ENCODE data around the gene EPHA2. TPM values are rescaled to one million over a fixed set of nuclear protein-coding genes. Genes with fewer than 3 reads are reported as not detected.

EPHA2 gene
- total and polyA plus RNA-seq, 2 experiments from 2014 or later: 7.5 to 51.2 TPM

GRCh38 chr1:16168622-16169360 lies 12.9 kb upstream of the EPHA2 start:
- H3K36me3 Mint-ChIP-seq (ENCODE audit: low read depth): no peaks in the 10 kb centered on the region
- Histone ChIP-seq H3K36me3 (ENCODE audit: insufficient read depth) (no peaks in the 10 kb centered on the region; the same call in 1 of the 2 replicates), H3K27ac (ENCODE audit: low read depth) (peak overlapping the region; percentile 90), H4K20me1 (replicated peaks; ENCODE audit: insufficient read depth) (no peaks in the 10 kb centered on the region), H3K4me3 (no peak overlapping the region; the same call in 1 of the 2 replicates), H3K9me2 (ENCODE audit: insufficient read depth) (no peaks in the 10 kb centered on the region), H3K27me3 (ENCODE audit: insufficient read depth) (no peaks in the 10 kb centered on the region), H3K79me2 (replicated peaks; ENCODE audit: insufficient read depth) (no peaks in the 10 kb centered on the region), H3K4me2 (peak overlapping the region; percentile 84), H2AFZ (no peak overlapping the region), H3F3A (replicated peaks; ENCODE audit: low read depth) (peaks cover 15% of the 10 kb centered on the region; the same call in 1 of the 2 replicates), H3K4me1 (ENCODE audit: insufficient read depth) (peaks cover 36% of the 10 kb centered on the region; the same call in 1 of the 2 replicates)
- peaks cover 29% of the 10 kb centered on the region for H3K27me3 Mint-ChIP-seq (ENCODE audit: insufficient read depth, low read depth, poor library complexity)
- peaks cover 43% of the 10 kb centered on the region for H3K4me1 Mint-ChIP-seq
- no peak for TF ChIP-seq JUNB (IDR thresholded peaks at IDR 0.05; ENCODE audit: unreplicated experiment)
- TF ChIP-seq ZNF462 (CRISPR knock-in tag; IDR thresholded peaks at IDR 0.05): no peak
- no peak for TF ChIP-seq REST (IDR thresholded peaks at IDR 0.05; ENCODE audit: unreplicated experiment)
- no peak for TF ChIP-seq STAT1 (IDR thresholded peaks at IDR 0.05; ENCODE audit: unreplicated experiment)
- TF ChIP-seq POLR2AphosphoS5 (IDR thresholded peaks at IDR 0.05; ENCODE audit: low read depth): no peak
- no peak for TF ChIP-seq ZNF114 (CRISPR knock-in tag; IDR thresholded peaks at IDR 0.05)
- H3K27ac Mint-ChIP-seq: peak overlapping the region; percentile 52
- H3K4me3 Mint-ChIP-seq: peak overlapping the region; percentile 71
- DNase-seq (ENCODE audit: low spot score) (no peak), ATAC-seq (no peak)
- no peaks in the 10 kb centered on the region for H3K9me3 Mint-ChIP-seq

Data from GM23338 (cell line).